Cardiac fibroblast (primary cell): ENCODE measurements around the gene DDX19B.
"Not testable (repeated sequence)": the region's sequence is repeated elsewhere in the genome, so short reads cannot be mapped to it uniquely, and the experiment has no call there.

ENCODE experiments used
- DNase-seq, 2 donors: peaks; one replicate each; pipeline versions ENCODE4 v3.0.0 to v3.0.0-alpha.2; 2010; ENCODE audit warnings: low read depth in 2 of 2
- H3K4me3 ChIP-seq, 2 donors: replicated peaks in 1 of 2; 1 replicate in 1 of 2; 2 replicates in 1 of 2; pipeline ENCODE4 v1.5.1; 2011; ENCODE audit warnings: low read depth in 2 of 2, low read length in 2 of 2, mild to moderate bottlenecking in 2 of 2, moderate library complexity in 1 of 2
- CTCF ChIP-seq: IDR thresholded peaks from one replicate; pipeline ENCODE4 v1.5.1; 2011; ENCODE audit warnings: low read depth, mild to moderate bottlenecking, low read length, inconsistent platforms

Gene DDX19B

DNA sequence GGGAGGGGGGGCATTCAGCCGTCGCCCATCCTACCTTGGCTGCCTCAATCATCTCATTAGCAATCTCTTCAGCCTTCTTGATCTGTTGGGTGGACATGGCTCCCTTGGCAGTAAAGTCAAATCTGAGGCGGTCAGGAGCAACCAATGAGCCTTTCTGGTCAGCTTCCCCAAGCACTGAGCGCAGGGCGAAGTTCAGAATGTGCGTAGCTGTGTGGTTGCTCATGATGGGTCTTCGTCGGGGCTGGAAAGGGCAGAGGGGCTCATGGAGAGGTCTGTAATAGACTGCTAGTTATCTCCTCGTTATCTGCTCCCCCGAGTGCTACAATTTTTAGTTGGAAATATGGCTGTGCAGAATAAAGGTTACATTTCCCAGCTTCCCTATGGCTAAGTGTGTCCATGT lies 40.0 kb upstream of the DDX19B start:
- DNase-seq, result no peak
- TF ChIP-seq CTCF, result no peak
- H3K4me3 ChIP-seq, result no peak overlapping the region

DNA sequence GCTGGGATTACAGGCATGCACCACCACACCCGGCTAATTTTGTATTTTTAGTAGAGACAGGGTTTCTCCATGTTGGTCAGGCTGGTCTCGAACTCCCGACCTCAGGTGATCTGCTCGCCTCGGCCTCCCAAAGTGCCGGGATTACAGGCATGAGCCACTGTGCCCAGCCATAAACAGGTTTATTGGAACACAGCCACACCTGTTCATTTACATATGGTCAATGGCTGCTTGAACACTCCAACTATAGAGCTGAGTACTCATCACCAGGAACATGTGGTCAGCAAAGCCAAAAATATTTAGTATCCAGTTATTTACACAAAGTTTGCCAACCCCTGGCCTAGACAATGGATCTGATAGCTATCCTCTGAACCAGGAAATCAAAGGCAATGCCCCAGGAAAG lies 39.1 kb upstream of the DDX19B start:
- not testable (repeated sequence) for H3K4me3 ChIP-seq, DNase-seq

- peak; percentile 67 to 71 for DNase-seq
- peak; percentile 63 for TF ChIP-seq CTCF
- H3K4me3 ChIP-seq, result no peak overlapping the region
Measured at GRCh38 chr16:70267516-70267915, 31.5 kb upstream of the DDX19B start.

DNA sequence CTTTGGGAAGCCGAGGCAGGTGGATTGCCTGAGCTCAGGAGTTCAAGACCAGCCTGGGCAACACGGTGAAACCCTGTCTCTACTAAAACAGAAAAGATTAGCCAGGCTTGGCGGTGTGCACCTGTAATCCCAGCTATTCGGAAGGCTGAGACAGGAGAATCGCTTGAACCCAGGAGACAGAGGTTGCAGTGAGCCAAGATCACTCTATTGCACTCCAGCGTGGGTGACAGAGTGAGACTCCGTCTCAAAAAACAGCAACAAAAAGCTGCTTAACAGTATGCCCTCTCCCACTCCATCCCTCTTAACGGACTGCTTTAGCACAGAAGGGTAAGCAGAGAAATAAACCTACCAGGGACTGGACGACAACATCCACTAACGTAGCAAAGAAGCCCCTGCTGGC lies 31.1 kb upstream of the DDX19B start:
- DNase-seq, H3K4me3 ChIP-seq: not testable (repeated sequence)

DNA sequence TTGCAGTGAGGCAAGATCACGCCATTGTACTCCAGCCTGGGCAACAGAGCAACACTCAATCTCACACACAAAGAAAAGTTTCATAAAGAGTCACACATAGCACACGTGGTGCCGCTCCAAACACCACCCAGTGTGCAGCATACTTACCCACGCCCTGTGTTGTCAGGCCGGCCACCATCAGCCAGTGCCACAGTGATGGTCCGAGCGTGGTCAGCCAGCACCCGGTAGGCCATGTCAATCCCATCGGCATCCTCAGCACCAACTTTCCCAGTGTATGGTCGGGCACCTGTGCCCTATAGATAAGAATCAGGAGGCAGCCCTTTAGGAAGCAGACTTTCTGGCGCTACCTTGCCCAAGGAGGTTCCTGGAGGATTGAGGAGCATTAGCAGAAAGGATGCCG lies 29.5 kb upstream of the DDX19B start:
- TF ChIP-seq CTCF, result no peak
- no peak for DNase-seq

GRCh38 chr16:70270176-70270575 lies 28.8 kb upstream of the DDX19B start:
- no peak for TF ChIP-seq CTCF
- no peak for DNase-seq
- H3K4me3 ChIP-seq, result no peak overlapping the region

More for the DNA sequence above, 29.5 kb upstream of the DDX19B start:
- H3K4me3 ChIP-seq, result no peak overlapping the region

GRCh38 chr16:70271696-70272095 lies 27.3 kb upstream of the DDX19B start:
- H3K4me3 ChIP-seq, result no peak overlapping the region
- no peak for TF ChIP-seq CTCF
- DNase-seq, result no peak

- no peak for DNase-seq
- TF ChIP-seq CTCF, result no peak
Measured at GRCh38 chr16:70276392-70276791, 22.6 kb upstream of the DDX19B start.

GRCh38 chr16:70287304-70287971 lies 11.5 kb upstream of the DDX19B start:
- DNase-seq, result not testable (repeated sequence)
- peak overlapping the region in 1 of 2 donors; percentile 87 for H3K4me3 ChIP-seq

More at GRCh38 chr16:70276392-70276791, 22.6 kb upstream of the DDX19B start:
- no peak overlapping the region for H3K4me3 ChIP-seq
